Measurements from ENCODE around the gene MAP2K2.

MAP2K2 gene

GRCh38 chr19:4053423-4054324 lies 70.2 kb downstream of the MAP2K2 start:
- Histone ChIP-seq H3K9me3 (ENCODE audit: insufficient read depth, low read length) (no peaks in the 10 kb centered on the region), H3K4me1 (ENCODE audit: low read length) (no peaks in the 10 kb centered on the region), H4K20me1 (ENCODE audit: insufficient read depth, low read length) (peaks cover 85% of the 10 kb centered on the region), H3K9ac (ENCODE audit: low read length) (no peak overlapping the region), H2AFZ (ENCODE audit: low read depth, low read length) (no peak overlapping the region), H3K36me3 (replicated peaks; ENCODE audit: low read depth, low read length) (peaks cover 56% of the 10 kb centered on the region), H3K27me3 (ENCODE audit: low read depth, low read length) (no peaks in the 10 kb centered on the region), H3K4me3 (ENCODE audit: low read length) (no peak overlapping the region), H3K79me2 (ENCODE audit: low read length) (peaks cover 99% of the 10 kb centered on the region), H3K4me2 (ENCODE audit: low read length) (no peak overlapping the region), H3K27ac (ENCODE audit: low read length) (no peak overlapping the region)
- TF ChIP-seq EZH2phosphoT487 (IDR thresholded peaks at IDR 0.05; ENCODE audit: low read depth) (no peak), CTCF (IDR thresholded peaks at IDR 0.05; ENCODE audit: low read depth, low read length) (no peak)

GRCh38 chr19:4052993-4053422 lies 70.9 kb downstream of the MAP2K2 start:
- TF ChIP-seq EZH2phosphoT487 (IDR thresholded peaks at IDR 0.05; ENCODE audit: low read depth) (no peak), CTCF (IDR thresholded peaks at IDR 0.05; ENCODE audit: low read depth, low read length) (no peak)
- no peaks in the 10 kb centered on the region for H3K27me3 ChIP-seq (ENCODE audit: low read depth, low read length)
- no peak overlapping the region for H2AFZ ChIP-seq (ENCODE audit: low read depth, low read length)
- H3K79me2 ChIP-seq (ENCODE audit: low read length): peaks cover 99% of the 10 kb centered on the region
- H3K4me3 ChIP-seq (ENCODE audit: low read length): no peak overlapping the region
- H3K36me3 ChIP-seq (replicated peaks; ENCODE audit: low read depth, low read length): peaks cover 61% of the 10 kb centered on the region
- no peak overlapping the region for H3K4me2 ChIP-seq (ENCODE audit: low read length)
- H3K9ac ChIP-seq (ENCODE audit: low read length): no peak overlapping the region
- no peaks in the 10 kb centered on the region for H3K9me3 ChIP-seq (ENCODE audit: insufficient read depth, low read length)
- H3K27ac ChIP-seq (ENCODE audit: low read length): no peak overlapping the region
- no peaks in the 10 kb centered on the region for H3K4me1 ChIP-seq (ENCODE audit: low read length)
- H4K20me1 ChIP-seq (ENCODE audit: insufficient read depth, low read length): peaks cover 85% of the 10 kb centered on the region

- H3K9ac ChIP-seq (ENCODE audit: low read length): no peak overlapping the region
- H3K27me3 ChIP-seq (ENCODE audit: low read depth, low read length): no peaks in the 10 kb centered on the region
- H3K9me3 ChIP-seq (ENCODE audit: insufficient read depth, low read length): no peaks in the 10 kb centered on the region
- H2AFZ ChIP-seq (ENCODE audit: low read depth, low read length): no peak overlapping the region
- H3K27ac ChIP-seq (ENCODE audit: low read length): no peak overlapping the region
- peaks cover 99% of the 10 kb centered on the region for H3K79me2 ChIP-seq (ENCODE audit: low read length)
- TF ChIP-seq CTCF (IDR thresholded peaks at IDR 0.05; ENCODE audit: low read depth, low read length) (no peak), EZH2phosphoT487 (IDR thresholded peaks at IDR 0.05; ENCODE audit: low read depth) (no peak)
- H3K36me3 ChIP-seq (replicated peaks; ENCODE audit: low read depth, low read length): peaks cover 62% of the 10 kb centered on the region
- no peaks in the 10 kb centered on the region for H3K4me1 ChIP-seq (ENCODE audit: low read length)
- H3K4me2 ChIP-seq (ENCODE audit: low read length): no peak overlapping the region
- H4K20me1 ChIP-seq (ENCODE audit: insufficient read depth, low read length): peaks cover 79% of the 10 kb centered on the region
- H3K4me3 ChIP-seq (ENCODE audit: low read length): no peak overlapping the region
These were observed 71.6 kb downstream of the MAP2K2 start for GRCh38 chr19:4052114-4052992.

Measured in OCI-LY3 (cell line).